Superior temporal gyrus (tissue), 1 donor: ENCODE data around the gene AOPEP.

Source experiments
- DNase-seq: peaks from one replicate; pipeline ENCODE4 v3.0.0-alpha.2; 2016; ENCODE audit errors: extremely low spot score

The AOPEP gene

DNA sequence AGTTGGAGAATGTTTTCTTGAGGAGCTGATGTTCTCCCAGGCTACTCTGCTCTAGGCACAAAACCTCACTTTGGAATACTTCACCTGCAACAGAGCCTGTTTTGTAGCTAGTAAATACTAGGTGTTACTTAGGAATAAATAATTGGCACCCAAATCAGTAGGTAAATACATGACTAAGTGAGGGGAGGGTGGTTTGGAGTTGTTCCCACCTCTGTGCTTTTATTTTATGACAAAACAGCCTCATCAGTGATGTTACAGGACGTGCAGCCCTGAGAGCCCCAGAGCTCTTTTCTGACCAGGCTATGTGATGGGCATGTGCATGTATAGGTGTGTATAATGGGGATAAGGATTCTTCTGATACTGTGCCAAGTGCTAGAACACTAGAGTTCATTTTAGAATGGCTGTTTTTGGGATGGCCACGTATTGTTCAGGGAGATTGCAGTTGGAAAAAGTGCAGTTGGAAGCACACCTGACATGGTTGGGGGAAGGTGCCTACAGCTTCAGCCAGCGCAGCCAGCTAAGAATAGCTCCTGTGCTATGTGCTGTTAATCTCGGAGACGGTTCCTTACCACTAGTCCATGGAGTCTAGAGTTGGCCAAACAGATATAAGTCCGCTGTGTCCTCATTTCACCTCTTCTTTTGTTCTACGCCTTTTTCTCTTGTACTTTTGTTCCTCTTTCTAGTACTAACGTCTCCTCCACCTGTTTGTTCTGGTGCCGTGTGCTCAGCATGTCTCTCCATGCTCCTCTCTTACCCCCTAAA lies 306.3 kb downstream of the AOPEP start:
- no peak for DNase-seq

DNA sequence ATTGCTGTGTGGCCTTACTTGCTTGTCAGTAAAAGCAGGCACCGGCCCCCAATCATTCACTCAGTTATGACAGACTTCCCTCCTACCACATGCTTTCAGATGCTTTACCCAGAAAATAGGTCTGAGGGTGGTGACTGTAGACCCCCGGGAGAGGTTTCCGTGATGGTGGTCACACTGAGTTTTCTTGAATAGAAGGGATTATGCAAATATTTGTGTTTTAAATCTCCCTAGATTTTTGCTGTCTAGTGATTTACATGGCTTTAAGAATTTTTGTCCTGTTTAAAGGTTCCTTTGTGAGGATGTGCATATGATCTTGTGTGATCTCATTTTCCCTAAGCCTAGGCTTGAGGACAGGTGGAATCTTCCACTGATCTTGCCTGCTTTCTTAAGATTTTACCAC lies 309.3 kb downstream of the AOPEP start:
- DNase-seq: no peak

DNA sequence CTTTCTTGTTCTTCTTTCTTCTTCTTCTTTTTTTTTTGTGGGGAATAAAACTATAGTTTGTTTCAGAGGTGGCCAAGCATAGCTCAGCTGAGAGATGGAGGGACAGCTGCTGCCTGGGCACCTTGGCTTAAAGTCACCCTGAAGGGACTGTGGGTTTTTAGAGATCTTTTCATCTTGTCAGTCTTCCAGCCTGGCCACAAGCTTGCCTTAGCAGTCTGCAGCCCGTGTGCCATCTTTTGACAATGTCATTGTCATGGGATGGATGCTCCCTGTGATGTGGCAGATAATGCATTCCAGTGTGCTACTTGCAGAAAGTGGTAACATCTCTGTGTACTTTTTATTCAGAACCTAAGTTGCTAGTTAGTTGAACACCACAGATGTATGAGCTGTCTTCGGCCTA lies 310.2 kb downstream of the AOPEP start:
- no peak for DNase-seq

DNA sequence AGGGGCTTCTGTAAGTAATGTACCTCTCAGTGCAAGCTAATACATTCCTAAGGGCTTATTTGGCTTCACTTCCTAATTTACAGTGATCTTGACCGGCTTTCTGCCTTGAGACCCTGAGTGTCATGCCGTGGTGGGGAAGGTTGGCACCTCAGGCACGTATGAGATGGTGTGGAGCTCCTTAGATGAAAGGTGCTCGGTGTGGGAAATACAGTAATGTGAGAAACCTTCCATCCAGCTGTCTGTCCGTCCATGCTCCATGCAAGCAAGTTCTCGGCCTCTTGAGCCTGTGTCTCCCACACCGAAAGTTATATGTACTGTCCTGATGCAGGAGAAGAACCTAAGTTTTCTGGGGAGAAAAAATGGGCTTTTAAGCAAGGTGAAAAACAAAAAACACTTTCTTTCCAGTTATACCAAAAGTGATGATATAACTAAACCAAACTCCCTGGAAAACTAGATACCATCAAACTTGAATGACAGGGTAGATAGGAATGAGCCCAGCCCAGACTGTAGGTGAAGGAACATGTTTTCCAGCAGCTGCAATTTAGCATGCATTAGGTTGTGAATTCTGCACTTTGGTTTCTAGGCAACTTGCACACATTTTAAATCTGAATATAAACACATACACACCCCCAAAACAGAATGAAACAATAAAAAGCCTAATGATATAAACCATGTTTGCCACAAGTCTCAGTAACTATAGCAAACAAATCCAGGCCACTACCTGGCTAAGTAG lies 311.5 kb downstream of the AOPEP start:
- no peak for DNase-seq

DNA sequence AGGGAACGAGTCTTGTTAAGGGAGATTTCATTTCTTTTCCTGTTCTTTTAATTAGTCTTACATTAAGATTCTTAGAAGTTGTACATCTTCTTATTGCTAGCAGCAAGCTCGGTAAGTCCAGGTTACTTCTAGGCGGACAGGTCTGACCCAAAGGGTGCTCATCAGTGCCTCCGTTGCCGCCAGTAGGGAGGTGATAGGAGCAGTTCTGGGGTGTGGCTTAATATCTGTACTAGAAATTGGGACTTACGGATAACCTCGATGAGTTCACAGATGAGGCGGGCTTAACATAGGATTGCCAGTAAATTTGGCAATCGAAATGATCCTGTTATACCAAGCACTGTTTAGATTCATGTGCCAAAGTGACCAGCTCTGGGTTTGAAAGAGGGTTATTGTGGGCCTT lies 312.2 kb downstream of the AOPEP start:
- no peak for DNase-seq

DNA sequence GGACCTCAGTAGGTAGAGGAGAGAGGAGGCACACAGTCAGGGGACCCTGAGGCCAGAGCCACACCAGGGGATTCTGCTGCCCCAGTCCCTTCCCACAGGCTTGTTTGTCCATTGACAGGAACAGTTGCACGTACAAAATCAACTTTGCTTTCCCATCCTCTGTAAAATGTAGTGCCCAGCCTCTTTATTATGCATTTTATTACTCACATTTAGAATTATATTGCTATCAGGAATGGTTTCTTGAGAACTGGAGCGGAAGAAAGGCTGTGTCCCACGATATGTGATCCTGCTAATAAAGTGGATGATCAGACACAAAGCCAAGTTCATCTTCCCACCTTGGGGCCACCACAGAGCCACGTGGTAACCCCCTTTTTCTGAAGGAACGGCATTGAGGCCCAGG lies 313.6 kb downstream of the AOPEP start:
- DNase-seq: no peak

DNA sequence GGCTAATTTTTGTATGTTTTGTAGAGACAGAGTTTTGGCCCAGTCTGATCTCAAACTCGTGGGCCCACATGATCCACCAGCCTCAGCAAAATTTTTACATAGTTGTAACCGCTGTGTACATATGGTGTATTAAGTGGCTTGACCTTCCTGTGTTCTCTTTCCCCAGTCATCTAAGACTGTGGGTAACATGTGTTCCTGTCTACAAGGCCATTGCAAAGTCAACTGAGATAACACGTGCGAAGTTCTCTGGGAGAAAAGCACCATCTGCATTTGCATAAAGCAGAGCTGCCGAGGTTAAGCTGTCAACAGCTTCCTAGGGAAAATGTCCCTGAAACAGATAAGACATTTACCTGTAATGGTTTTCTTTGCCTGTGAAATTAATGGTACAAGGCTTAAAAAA lies 317.3 kb downstream of the AOPEP start:
- DNase-seq: no peak

DNA sequence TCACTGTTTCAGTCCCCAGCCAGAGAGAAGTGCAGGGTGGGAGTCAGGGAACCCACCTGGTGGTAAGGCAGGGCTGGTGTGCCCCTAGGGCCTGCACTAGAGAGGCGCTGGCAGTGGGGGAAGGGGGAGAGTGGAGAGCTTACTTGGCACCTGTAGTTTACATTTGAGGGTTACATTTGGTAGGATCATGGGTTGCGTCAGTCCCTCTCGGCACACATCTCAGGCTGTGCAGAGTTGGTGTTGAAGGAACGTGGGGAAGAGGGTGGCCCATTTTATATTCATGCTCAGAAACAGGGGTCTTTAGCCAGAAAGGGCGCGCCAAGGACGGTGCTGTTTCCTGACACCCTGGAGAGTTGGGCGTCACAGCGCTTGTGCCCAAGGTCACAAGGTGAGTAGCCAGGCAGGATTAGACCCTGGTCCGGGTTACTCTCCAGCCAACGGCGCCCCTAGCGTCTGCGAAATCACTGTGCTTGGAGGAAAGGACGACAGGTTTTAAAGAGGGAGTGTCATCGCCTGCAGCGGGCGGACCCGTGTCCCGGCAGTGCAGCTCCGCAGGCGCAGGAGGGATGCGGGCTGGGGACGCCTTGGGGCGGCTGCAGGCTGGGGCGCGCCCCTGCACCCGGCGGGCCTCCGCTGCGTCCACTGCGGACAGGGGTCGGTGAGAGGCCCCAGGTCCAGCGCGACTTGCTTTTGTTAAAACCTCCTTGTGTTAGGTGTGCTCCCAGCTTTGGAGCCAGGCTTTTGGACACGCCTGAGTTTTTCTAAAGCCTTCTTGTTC lies 318.4 kb downstream of the AOPEP start:
- no peak for DNase-seq

DNA sequence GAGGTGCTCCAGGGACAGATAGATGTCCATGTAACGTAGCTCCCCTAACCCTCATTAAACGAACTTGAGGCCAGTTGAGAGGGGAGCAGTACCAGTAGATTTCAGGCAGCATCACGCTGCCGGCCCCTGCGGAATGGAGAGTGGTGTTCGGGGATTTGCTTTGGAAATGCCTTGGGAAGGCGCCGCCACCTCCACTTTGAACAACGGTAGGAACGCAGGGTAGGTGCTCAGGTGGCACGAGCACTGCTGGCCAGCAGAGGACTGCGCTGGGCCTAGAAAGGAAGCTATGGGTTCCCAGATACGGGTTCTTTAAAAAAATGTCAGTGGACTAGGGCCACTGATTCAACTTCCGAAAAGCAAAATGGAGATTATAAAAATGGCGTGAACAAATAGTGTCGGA lies 319.3 kb downstream of the AOPEP start:
- DNase-seq: no peak

DNA sequence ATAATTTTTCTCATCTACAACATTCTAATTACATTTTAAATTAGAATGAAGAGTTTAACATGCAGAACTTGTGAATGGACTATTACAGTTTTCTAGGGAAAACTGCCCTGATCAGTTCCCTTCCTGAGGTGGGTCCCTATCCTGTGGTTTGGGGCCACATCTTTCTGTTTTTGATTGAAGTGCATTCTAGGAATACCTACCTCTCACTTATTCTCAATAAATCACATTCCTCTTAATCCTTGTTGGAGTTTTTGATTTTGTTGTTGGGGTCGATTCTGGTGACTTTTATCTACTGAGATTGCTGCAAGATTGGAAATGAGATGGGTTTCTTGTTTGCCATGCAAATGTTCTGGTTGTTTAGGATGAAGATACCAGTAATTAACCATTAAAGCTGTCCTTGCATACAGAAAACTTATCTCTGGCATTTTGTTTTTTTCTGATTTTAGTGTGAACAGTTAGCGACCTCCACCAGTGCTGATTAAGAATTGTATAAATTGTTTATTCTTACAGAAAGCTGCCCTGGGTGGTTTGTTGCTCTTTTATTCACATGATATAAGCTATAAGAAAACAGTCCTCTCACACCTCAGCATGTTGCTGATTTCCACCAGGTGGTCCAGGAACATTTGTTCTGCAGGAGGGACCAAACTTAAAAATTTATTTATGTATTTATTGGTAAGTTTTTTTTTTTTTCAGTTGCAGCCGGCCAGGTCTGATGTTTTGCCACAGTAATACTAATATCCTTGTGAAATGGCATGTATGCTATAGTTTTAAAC lies 321.1 kb downstream of the AOPEP start:
- no peak for DNase-seq

DNA sequence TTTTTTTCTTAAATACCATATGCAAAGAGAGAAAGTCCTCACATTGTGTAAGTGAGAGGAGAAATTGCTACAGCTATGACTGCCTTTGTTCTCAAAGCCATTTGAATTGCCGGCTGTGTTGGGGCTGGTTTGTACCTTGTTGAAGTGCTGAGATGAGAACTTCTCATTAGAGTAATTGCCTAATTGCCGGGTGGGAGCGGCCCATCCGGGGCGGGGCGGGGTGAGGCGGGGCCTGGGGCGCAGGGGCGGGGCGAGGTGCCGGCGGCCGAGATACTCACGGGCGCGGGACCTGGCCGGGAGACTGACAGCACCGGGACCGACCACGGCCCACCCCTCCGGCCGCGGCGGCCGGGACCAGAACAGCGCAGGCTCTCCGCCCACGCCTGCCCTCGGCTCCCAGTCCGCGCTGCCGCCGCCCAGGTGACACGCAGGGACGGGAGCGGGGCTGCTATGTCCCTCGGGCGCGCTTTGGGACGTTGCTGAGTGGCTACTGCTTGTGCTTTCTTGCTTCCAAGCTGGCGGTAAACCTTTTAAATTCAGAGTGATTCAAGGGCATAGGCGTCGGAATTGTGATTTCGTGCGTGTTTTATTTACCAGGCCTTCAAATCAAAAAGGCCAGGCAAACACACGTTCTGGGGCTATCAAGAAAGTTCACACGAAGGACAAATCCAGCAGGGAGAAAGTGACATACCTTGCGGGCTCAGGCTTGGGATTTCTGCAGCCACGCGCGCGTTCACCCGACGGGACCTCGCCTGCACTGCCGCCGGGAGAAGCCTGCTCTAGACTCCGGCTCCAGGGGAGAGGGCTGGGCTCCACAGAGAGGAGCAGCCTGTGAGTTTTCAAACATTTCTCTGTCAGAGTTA lies 322.0 kb downstream of the AOPEP start:
- DNase-seq: no peak

DNA sequence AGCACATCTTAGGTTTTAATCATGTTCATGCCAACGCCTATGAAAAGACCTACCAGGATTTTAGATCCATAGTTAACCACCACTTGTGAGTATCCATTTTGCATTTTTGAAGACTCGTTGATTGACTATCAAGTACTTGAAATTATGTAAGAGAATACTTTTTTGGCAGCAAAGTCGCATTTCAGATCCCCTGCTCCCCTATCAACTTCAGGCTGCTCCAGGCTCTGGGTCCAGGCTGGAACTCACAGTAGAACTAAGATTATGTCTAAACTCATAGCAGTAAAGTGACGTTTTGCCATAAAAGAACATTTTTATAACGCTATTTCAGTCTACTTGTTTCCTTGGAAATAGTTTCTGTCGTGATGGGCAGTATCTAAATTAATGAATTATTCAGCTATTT lies 323.3 kb downstream of the AOPEP start:
- DNase-seq: no peak

DNA sequence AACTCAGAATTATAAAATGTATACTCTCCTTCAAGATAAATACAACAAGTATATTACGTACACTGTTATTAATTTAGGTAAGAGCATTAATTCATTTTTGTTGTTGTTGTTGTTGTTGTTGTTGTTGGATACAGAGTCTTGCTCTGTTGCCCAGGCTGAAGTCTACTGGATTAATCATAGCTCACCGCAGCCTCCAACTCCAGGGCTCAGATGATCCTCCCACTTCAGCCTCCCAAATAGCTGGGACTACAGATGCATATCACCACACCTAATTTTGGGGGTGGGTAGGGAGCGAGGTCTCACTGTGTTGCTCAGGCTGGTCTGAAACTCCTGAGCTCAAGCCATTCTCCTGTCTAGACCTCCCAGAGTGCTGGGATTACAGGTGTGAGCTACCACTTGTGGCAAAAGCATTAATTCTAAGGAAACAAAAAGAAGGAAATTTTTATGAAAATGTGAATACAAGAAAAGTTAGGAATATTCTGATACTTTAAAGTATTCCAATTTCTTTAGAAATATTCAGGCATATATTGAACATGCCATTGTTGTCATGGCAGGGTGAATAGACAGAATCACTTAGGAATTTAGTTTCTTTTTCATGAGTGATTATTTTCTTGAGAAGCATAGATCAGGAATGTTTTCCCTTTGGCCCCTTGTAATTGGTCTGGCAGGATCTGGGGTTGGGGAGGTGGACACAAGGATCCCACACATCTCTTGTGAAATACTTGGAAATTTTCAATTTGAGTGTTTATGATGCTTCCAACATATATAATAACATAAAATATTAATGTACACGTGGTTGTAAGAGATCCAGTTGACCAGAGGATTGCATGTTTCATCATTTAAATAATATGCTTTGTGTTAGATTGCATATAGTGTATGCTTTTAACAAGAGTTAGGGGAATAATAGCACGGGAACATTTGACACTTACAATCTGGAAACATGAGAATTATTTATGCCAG lies 327.4 kb downstream of the AOPEP start:
- DNase-seq: no peak

DNA sequence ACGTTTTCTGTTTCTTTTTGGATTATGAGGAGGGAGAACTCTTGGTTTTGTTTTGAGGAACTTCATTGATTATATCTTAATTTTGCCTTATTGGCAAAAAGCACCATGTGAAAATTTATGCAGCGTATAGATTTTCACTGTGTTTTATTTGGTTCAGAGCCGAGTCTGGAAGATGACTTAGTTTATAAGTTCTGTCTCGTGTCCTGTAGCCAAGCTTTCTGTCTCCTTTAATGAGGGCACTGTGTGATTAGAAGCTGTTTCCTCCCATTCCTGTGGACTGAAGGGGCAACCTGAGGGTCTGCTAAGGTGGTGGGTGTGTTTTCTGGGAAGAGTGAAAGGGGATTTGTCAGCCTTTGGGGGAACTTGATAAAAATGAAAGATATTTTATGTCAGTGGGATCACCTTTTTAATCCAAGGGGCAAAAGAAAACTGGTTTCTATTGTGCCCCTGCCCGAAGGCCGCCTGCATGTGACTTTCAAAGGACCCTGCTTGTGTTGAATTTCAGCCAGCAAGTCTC lies 328.9 kb downstream of the AOPEP start:
- no peak for DNase-seq

DNA sequence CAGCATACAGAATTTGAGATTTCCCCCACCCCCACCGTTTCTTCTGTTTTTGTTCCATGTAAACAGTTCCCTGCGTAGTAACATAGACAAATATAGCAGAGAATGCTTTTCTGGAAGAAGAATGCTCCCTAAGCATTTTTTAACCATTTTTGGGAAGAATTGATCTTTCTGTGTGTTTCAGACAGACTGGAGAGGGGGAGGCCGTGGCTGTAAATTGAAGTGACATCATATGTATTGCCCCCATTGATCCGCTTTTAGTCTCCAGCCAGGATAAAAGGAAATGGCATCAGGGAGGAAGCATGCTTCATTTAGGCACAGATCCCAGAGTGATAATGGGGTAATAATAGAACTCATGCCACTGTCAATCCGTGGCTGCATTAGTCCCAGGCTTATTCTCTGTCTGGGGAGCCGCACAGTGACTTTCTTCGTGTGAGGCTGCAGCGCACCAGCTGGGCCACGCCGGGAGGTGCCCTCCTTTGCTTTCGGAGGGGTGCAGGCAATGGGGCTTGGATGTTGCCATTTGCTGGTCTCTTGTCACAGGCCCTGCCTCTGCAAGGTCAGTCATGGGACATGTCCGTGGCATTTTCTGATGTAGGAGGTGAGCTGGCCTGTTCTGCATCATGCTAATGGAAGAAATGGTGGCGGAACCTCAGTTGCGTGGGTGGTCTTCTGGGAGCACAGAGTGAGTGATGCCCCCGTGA lies 329.5 kb downstream of the AOPEP start:
- peak; percentile 77 for DNase-seq

DNA sequence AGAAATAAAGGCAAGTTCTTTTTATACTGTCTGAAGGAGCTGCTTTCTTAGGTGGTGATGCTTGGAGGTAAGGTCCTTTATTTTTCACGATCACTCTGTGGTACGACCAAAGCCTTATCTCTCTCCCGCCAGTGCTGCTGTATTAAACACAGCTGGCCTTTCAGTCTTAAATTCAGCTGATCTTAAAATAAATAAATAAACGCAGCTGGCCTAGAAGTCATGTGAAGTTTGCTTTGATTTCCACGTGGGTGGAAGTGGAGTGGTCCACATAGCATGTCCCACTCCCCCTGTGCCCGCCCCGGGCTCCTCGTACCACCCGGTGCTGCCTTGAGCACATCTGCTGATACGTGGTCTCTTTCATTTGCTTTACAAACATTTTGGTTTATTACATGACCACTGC lies 330.6 kb downstream of the AOPEP start:
- DNase-seq: no peak

DNA sequence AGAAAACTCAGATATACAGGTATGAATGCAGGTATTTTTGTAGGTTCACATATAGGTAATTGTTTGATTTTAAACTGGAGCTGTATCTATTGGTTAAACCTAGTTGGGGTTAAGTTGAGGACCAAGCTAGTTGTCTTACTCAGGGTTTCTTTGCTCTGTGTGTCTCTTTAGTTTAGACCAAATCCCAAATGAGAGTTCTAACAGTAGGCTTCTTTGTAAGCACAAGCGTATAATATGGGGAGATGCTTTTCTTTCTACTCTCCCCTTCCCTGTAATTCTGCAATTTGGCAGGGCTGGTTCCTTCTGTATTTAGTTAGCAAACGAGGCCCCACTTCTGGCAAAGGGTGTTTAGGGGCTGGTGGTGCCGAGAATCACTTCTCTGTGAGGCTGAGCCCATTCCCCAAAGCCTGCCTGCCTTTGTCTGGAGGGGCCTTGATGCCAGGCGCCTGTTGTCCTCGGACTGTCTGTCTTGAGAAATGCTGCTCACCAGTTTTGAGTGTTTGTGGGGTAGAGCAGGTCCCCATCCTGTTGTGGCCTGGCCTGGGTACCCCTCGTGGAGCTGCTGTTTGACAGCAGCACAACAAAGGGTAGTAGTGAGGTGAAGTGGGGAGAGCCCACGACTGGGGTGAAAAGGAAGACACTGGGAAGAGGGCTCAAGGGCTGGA lies 331.8 kb downstream of the AOPEP start:
- DNase-seq: peak; percentile 78

DNA sequence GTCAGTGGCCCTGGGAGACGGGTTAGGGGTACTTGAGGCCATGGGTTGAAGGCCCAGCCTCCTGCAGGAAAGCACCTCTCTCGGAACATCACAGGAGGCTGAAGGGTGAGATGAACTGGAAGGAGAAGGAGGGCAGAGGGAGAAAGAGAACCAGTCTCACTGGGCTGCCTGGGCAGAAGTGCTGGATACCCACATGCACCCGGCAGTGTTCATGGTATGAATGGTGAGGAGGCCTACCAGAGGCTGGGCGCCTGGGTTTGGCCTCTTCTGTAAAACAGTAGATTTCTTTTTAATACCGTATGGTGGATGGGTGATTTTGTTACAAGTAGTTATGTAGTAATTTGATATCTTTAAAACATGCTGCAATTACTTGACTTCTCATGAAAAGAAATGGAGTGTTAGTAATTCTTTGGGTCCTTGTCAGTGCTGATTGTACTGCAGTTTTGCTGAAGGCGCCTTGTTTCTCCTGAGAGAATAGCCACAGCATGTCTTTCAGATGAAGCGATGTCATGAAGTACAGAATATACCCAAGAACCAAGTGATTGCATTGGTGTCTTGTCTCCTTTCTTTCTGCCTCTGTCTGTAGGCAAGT lies 332.4 kb downstream of the AOPEP start:
- DNase-seq: no peak
